Central memory CD8-positive, alpha-beta T cell (primary cell): ENCODE results near the gene ST6GALNAC3.

Experiments used
- ATAC-seq: fragments of 150-1000 bp; cut with Tn5 transposase; replicated peaks from 2 replicates; pipeline ENCODE4 v1.10.0; 2022; ENCODE audit warnings: mild to moderate bottlenecking, moderate FRiP score, moderate number of reproducible peaks; ENCODE audit not compliant: poor library complexity, severe bottlenecking; ENCODE audit errors: extremely low read depth
- DNase-seq, 2 donors: peaks; one replicate each; pipeline ENCODE4 v3.0.0; 2021; ENCODE audit warnings: low spot score in 2 of 2
- H3K27ac Mint-ChIP-seq: one replicate; pipeline ENCODE4 v1.8.0; 2022; ENCODE audit warnings: low read depth, mild to moderate bottlenecking, moderate library complexity, mixed read lengths
- H3K27me3 Mint-ChIP-seq: one replicate; pipeline ENCODE4 v1.8.0; 2022; ENCODE audit warnings: mixed read lengths
- H3K36me3 Mint-ChIP-seq: one replicate; pipeline ENCODE4 v1.8.0; 2022; ENCODE audit warnings: mild to moderate bottlenecking, moderate library complexity, mixed read lengths; ENCODE audit not compliant: insufficient read depth
- H3K4me1 Mint-ChIP-seq: one replicate; pipeline ENCODE4 v1.8.0; 2022; ENCODE audit warnings: mixed read lengths
- H3K4me3 Mint-ChIP-seq: one replicate; pipeline ENCODE4 v1.8.0; 2022; ENCODE audit warnings: mild to moderate bottlenecking, moderate library complexity, mixed read lengths
- H3K9me3 Mint-ChIP-seq: one replicate; pipeline ENCODE4 v1.8.0; 2022; ENCODE audit warnings: mixed read lengths

Gene ST6GALNAC3

DNA sequence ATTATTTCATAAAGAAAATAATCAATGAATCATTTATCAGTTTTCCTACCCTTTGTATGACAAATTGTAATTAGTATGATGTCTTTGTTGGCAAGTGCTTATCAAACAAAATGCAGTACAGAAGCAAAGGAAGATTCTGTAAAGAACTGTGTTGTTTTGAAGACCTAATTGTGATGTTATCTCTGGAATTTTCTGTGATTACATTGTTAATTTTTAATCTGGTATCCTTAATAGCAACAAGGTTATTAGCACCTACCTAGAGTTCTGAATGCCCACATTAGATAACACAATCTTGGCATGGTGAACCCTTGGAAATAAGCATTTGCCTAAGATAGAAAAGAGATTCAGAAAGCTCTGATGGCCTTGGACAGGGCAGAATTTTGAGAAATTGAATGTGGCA, 518.6 kb downstream of the ST6GALNAC3 start:
- H3K4me3 Mint-ChIP-seq = no peak overlapping the region
- no peaks in the 10 kb centered on the region for H3K9me3 Mint-ChIP-seq
- no peak overlapping the region for H3K27ac Mint-ChIP-seq
- DNase-seq = no peak
- no peak for ATAC-seq
- no peaks in the 10 kb centered on the region for H3K36me3 Mint-ChIP-seq
- no peaks in the 10 kb centered on the region for H3K27me3 Mint-ChIP-seq
- H3K4me1 Mint-ChIP-seq = no peaks in the 10 kb centered on the region

DNA sequence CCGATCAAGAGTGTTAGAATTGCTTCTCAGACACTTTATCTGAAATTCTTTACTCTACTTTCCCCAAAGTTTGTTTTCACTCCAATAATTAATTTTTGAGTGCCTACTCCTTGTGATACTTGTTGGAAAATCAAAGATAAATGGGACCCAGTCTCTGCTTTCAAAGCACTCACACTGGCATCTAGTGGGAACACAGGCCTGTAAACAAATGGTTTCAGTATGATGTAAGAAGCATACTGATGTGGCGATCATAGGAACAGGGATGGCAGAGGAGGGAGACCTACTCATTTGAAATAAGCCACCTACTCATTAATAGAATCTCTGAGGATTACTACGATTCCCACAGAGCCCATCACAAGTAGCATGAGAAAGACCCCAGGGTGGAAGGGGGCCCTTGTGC, 519.1 kb downstream of the ST6GALNAC3 start:
- ATAC-seq (no peak), DNase-seq (no peak)
- no peaks in the 10 kb centered on the region for H3K9me3 Mint-ChIP-seq
- H3K4me3 Mint-ChIP-seq = no peak overlapping the region
- no peaks in the 10 kb centered on the region for H3K27me3 Mint-ChIP-seq
- H3K27ac Mint-ChIP-seq = no peak overlapping the region
- H3K4me1 Mint-ChIP-seq = no peaks in the 10 kb centered on the region
- H3K36me3 Mint-ChIP-seq = no peaks in the 10 kb centered on the region

DNA sequence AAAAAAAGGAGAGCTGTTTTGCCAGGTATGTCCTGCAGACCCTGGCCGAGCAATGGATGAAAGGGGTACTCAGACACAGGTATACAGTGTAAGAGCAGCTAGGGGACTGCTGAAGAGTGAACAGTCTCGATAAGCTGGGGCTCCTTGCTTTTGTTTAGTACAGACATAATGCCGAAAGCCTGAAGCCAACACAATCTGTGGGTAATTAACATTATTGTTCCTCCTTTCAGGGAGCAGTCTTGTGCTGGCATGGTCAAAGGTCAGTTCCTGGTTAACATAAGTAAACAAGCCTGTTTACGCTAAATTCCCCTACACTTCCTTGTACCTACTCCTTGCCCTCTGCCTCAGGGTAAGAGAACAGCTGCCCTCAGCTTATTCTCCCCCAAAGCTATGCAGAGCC, 520.5 kb downstream of the ST6GALNAC3 start:
- DNase-seq (no peak), ATAC-seq (no peak)
- H3K36me3 Mint-ChIP-seq = no peaks in the 10 kb centered on the region
- H3K4me3 Mint-ChIP-seq = no peak overlapping the region
- H3K4me1 Mint-ChIP-seq = no peaks in the 10 kb centered on the region
- no peak overlapping the region for H3K27ac Mint-ChIP-seq
- H3K9me3 Mint-ChIP-seq = no peaks in the 10 kb centered on the region
- no peaks in the 10 kb centered on the region for H3K27me3 Mint-ChIP-seq

DNA sequence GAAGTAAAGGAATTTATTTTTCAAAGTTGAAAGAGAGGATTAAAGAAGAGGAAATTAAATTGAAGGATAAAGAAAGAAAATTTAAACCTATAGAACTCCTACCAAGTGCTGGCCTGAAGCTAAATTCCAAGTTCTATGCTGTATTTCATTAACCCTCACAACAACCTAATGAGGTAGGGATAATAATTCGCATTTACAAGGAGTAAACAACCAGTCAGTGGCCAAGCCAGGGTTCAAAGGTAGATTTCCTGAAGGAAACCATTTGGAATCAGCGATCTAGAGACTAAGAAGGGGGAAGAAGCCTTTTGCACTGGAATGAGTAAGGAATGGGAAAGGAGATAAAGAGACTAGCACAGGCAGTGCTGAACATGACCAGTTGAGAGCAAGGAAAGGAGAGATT, 526.9 kb downstream of the ST6GALNAC3 start:
- ATAC-seq (no peak), DNase-seq (no peak)
- no peaks in the 10 kb centered on the region for H3K9me3 Mint-ChIP-seq
- no peaks in the 10 kb centered on the region for H3K36me3 Mint-ChIP-seq
- H3K4me3 Mint-ChIP-seq = no peak overlapping the region
- H3K27me3 Mint-ChIP-seq = no peaks in the 10 kb centered on the region
- H3K4me1 Mint-ChIP-seq = no peaks in the 10 kb centered on the region
- H3K27ac Mint-ChIP-seq = no peak overlapping the region

DNA sequence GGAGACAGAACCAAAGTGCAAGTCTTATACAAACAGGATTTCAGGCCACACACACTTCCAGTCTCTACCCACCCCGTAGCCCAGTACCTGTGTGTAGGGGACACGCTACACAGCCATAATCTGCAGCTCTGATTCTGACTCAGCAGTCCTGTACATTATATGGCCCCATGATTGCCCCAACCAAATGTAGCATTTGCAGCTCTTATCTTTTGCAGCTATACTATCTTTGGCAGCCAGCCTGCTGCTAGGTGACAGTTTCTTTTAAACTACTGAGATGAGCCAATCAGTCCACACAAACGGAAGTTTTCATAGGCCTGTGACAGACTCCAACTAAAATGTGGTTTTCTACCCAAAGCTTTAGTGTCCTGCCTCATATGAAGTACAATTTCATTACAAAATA, 533.2 kb downstream of the ST6GALNAC3 start:
- no peak for DNase-seq
- no peaks in the 10 kb centered on the region for H3K4me1 Mint-ChIP-seq
- no peaks in the 10 kb centered on the region for H3K36me3 Mint-ChIP-seq
- H3K27me3 Mint-ChIP-seq = no peaks in the 10 kb centered on the region
- no peak overlapping the region for H3K27ac Mint-ChIP-seq
- no peak for ATAC-seq
- no peak overlapping the region for H3K4me3 Mint-ChIP-seq
- no peaks in the 10 kb centered on the region for H3K9me3 Mint-ChIP-seq

DNA sequence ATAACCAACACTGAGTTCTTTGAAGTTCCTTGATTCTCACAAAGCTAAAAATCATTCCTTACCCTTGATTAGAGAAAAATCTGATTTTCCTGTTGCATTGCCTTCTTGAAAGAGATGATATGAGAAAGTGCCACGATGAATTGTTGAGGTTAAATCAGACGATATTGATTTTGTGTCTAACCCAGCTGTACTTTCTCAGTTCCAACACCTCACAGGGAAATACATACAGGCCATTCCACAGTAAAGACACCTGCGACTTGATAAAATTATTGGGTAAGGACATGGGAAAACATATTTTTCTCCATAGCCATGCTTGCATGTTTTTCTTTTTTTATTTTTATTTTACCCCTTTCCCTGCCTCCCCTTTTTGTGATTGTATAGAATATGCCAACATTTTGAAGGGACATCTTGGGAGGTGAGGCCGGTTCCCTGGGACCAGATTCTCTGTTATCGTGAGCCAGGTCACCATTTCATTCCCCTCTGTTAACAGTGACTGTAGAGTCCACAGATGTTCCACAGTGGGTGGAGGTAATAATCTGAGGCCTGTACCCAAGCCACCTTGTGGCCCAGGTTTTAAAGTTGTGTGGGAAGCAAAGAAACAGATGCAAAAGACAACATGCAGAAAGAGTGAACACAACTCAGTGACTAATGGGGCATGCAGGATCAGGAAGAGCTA, 537.4 kb downstream of the ST6GALNAC3 start:
- Mint-ChIP-seq H3K4me3 (no peak overlapping the region), H3K36me3 (no peaks in the 10 kb centered on the region), H3K4me1 (no peaks in the 10 kb centered on the region), H3K27me3 (no peaks in the 10 kb centered on the region), H3K9me3 (peaks cover 5% of the 10 kb centered on the region), H3K27ac (no peak overlapping the region)
- no peak for DNase-seq
- ATAC-seq = no peak

GRCh38 chr1:76613886-76614285, 539.3 kb downstream of the ST6GALNAC3 start:
- no peaks in the 10 kb centered on the region for H3K4me1 Mint-ChIP-seq
- peaks cover 5% of the 10 kb centered on the region for H3K9me3 Mint-ChIP-seq
- no peaks in the 10 kb centered on the region for H3K27me3 Mint-ChIP-seq
- ATAC-seq = no peak
- DNase-seq = no peak
- H3K4me3 Mint-ChIP-seq = no peak overlapping the region
- H3K36me3 Mint-ChIP-seq = no peaks in the 10 kb centered on the region
- H3K27ac Mint-ChIP-seq = no peak overlapping the region

DNA sequence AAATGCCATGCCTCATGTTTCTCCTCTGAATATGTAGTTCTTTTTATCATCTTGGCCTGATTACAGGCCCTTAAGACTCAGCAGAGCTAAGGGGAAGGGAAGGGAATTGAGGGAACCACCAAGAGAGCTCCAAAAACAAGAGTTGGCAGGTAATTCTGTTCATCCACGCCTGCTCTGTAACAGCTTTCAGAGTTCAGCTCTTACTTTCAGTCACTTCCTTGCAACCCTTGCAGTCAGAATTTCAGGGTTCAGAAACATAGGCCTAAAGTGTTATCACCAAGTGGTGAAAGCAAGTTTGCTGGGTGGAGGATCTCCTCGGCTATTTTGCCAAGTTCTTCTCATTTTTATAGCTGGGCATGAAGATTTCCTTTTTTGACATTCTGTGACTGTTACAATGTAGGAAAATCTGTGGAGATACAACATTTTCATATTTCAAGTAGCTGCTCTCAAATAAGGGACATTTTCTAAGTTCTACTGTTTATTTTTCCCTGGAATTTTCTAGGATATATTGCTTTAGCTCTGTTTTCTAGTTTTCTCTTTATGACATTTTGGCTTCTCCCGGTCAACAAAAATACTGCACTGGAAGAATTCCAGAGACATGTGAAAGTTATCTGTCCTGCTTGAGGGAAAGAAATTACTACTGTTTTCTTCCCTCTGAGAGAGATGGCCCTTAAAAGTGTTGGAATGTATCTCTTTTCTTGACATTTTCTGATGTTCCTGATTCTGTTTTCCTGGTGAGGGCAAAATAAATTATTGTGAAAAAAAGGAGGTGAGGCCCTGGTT, 540.9 kb downstream of the ST6GALNAC3 start:
- Mint-ChIP-seq H3K36me3 (no peaks in the 10 kb centered on the region), H3K4me1 (no peaks in the 10 kb centered on the region), H3K9me3 (peaks cover 5% of the 10 kb centered on the region), H3K27me3 (no peaks in the 10 kb centered on the region), H3K4me3 (no peak overlapping the region), H3K27ac (no peak overlapping the region)
- ATAC-seq (no peak), DNase-seq (no peak)

- DNase-seq = no peak
- no peak overlapping the region for H3K4me3 Mint-ChIP-seq
- no peaks in the 10 kb centered on the region for H3K27me3 Mint-ChIP-seq
- no peaks in the 10 kb centered on the region for H3K4me1 Mint-ChIP-seq
- no peak for ATAC-seq
- H3K27ac Mint-ChIP-seq = no peak overlapping the region
- no peaks in the 10 kb centered on the region for H3K36me3 Mint-ChIP-seq
- peaks cover under 1% of the 10 kb centered on the region for H3K9me3 Mint-ChIP-seq
Observed at GRCh38 chr1:76620371-76620770, 545.8 kb downstream of the ST6GALNAC3 start.

- ATAC-seq = no peak
- Mint-ChIP-seq H3K27ac (no peak overlapping the region), H3K36me3 (no peaks in the 10 kb centered on the region), H3K4me1 (no peaks in the 10 kb centered on the region), H3K9me3 (peaks cover 5% of the 10 kb centered on the region), H3K4me3 (no peak overlapping the region), H3K27me3 (no peaks in the 10 kb centered on the region)
- DNase-seq = no peak
Observed at GRCh38 chr1:76622774-76623528, 548.4 kb downstream of the ST6GALNAC3 start.

DNA sequence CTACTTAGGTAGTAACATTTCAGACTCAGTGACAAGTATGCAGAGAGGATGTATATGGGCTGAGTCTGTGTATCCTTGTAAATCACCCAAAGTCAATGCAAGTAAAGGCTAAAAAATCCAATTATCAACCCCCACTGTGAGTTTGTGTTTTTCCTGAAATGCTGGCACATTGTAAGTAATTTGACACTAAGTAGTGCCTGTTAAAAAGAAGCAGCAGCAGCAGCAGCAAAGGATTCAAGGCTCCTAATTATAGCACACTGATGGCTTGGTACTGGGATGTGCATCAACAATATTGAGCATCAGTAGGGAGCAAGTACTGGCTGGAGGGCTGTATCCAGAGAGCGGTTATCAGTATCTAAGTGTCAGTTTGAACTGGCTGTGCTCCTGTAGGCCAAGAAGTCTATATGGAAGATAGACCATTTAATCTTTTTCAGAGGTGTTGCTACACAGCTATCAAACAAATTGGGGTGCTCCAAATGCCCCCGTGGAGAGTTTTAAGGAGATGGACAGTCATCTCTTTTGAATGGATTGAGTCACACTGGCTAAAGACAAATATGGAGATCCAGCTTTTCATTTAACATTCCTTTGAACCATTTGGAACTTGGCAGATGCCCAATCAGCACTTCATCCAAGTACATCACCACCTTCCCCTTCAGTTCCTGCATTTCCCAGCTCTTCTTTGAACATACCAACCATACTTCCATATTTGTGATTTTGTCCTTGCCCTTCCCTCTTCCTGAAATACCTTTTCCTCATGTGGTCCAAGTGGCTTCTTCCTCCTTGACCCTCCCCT, 551.5 kb downstream of the ST6GALNAC3 start:
- no peak for DNase-seq
- no peaks in the 10 kb centered on the region for H3K36me3 Mint-ChIP-seq

GRCh38 chr1:76627498-76627897, 553.0 kb downstream of the ST6GALNAC3 start:
- no peak for ATAC-seq

More for the DNA sequence above, 551.5 kb downstream of the ST6GALNAC3 start:
- H3K4me3 Mint-ChIP-seq = no peak overlapping the region
- no peaks in the 10 kb centered on the region for H3K4me1 Mint-ChIP-seq
- H3K9me3 Mint-ChIP-seq = peaks cover 5% of the 10 kb centered on the region
- H3K27me3 Mint-ChIP-seq = no peaks in the 10 kb centered on the region
- no peak overlapping the region for H3K27ac Mint-ChIP-seq
- no peak for ATAC-seq

More at GRCh38 chr1:76627498-76627897, 553.0 kb downstream of the ST6GALNAC3 start:
- Mint-ChIP-seq H3K27ac (no peak overlapping the region), H3K27me3 (no peaks in the 10 kb centered on the region), H3K36me3 (no peaks in the 10 kb centered on the region), H3K4me3 (no peak overlapping the region), H3K4me1 (no peaks in the 10 kb centered on the region), H3K9me3 (peaks cover 5% of the 10 kb centered on the region)
- DNase-seq = no peak
